ENCODE measurements around the gene EMC6. TPM values are rescaled to one million over a fixed set of nuclear protein-coding genes. Genes with fewer than 3 reads are reported as not detected.

Gene EMC6
- polyA plus RNA-seq, 1 donor (not counting 4 experiments of a cell fraction or from before 2014, with no cell fraction given): 35.4 TPM

- no peak overlapping the region for H3K9ac ChIP-seq (ENCODE audit: control insufficient read depth, extremely low read depth, insufficient read depth, low read length)
- FAIRE-seq (no peak), DNase-seq (ENCODE audit: low read depth, low spot score) (no peak)
- H3K36me3 ChIP-seq (ENCODE audit: control insufficient read depth in 2 of 2, extremely low read depth in 1 of 2, insufficient read depth in 2 of 2, low read length in 2 of 2): peaks cover 11 to 13% of the 10 kb centered on the region in 2 experiments
- no peak overlapping the region for H2AFZ ChIP-seq (ENCODE audit: control insufficient read depth, low read length)
- no peaks in the 10 kb centered on the region for H3K9me3 ChIP-seq (ENCODE audit: control insufficient read depth, low read depth, low read length)
- peaks cover 2% of the 10 kb centered on the region for H3K9me1 ChIP-seq (ENCODE audit: control insufficient read depth, extremely low read depth, insufficient read depth, low read length)
- H3K27ac ChIP-seq (ENCODE audit: control insufficient read depth, insufficient read depth, low read length): no peak overlapping the region
- H3K27me3 ChIP-seq (ENCODE audit: control insufficient read depth, extremely low read depth, insufficient read depth, low read length): no peaks in the 10 kb centered on the region
- no peak overlapping the region for H3K4me3 ChIP-seq (ENCODE audit: control insufficient read depth in 2 of 3, extremely low read depth in 1 of 3, insufficient read depth in 2 of 3, low read depth in 1 of 3, low read length in 3 of 3)
- dilution Hi-C loops (cut with MboI; ENCODE audit: extremely low pct_ligation_motif_present, low sequenced_read_pairs): no loop called here
- H3K4me2 ChIP-seq (ENCODE audit: control insufficient read depth, extremely low read depth, insufficient read depth, low read depth, low read length): no peak overlapping the region
- H4K20me1 ChIP-seq (ENCODE audit: control insufficient read depth, extremely low read depth, insufficient read depth, low read length): no peaks in the 10 kb centered on the region
- TF ChIP-seq CTCF (optimal IDR thresholded peaks at IDR 0.05 in 1 of 3, IDR thresholded peaks at IDR 0.05 in 1 of 3, conservative IDR thresholded peaks at IDR 0.05 in 1 of 3; ENCODE audit: extremely low read depth in 1 of 3, insufficient read depth in 2 of 3, low read length in 3 of 3) (no peak), EZH2 (IDR thresholded peaks at IDR 0.05; ENCODE audit: low read length) (no peak)
- H3K4me1 ChIP-seq (ENCODE audit: control insufficient read depth, extremely low read depth, insufficient read depth, low read length): no peaks in the 10 kb centered on the region
- no peaks in the 10 kb centered on the region for H3K79me2 ChIP-seq (ENCODE audit: control insufficient read depth, insufficient read depth, low read length)
These were observed 23.3 kb upstream of the EMC6 start for GRCh38 chr17:3645310-3645709.

- FAIRE-seq (no peak), DNase-seq (ENCODE audit: low read depth, low spot score) (no peak)
- H3K4me1 ChIP-seq (ENCODE audit: control insufficient read depth, extremely low read depth, insufficient read depth, low read length): no peaks in the 10 kb centered on the region
- H3K9me1 ChIP-seq (ENCODE audit: control insufficient read depth, extremely low read depth, insufficient read depth, low read length): peaks cover 2% of the 10 kb centered on the region
- H3K4me3 ChIP-seq (ENCODE audit: control insufficient read depth in 2 of 3, extremely low read depth in 1 of 3, insufficient read depth in 2 of 3, low read depth in 1 of 3, low read length in 3 of 3): no peak overlapping the region
- dilution Hi-C loops (cut with MboI; ENCODE audit: extremely low pct_ligation_motif_present, low sequenced_read_pairs): no loop called here
- no peak overlapping the region for H3K9ac ChIP-seq (ENCODE audit: control insufficient read depth, extremely low read depth, insufficient read depth, low read length)
- H3K36me3 ChIP-seq (ENCODE audit: control insufficient read depth in 2 of 2, extremely low read depth in 1 of 2, insufficient read depth in 2 of 2, low read length in 2 of 2): peaks cover 8 to 12% of the 10 kb centered on the region in 2 experiments
- H2AFZ ChIP-seq (ENCODE audit: control insufficient read depth, low read length): no peak overlapping the region
- H3K4me2 ChIP-seq (ENCODE audit: control insufficient read depth, extremely low read depth, insufficient read depth, low read depth, low read length): no peak overlapping the region
- no peak for TF ChIP-seq CTCF (optimal IDR thresholded peaks at IDR 0.05 in 1 of 3, IDR thresholded peaks at IDR 0.05 in 1 of 3, conservative IDR thresholded peaks at IDR 0.05 in 1 of 3; ENCODE audit: extremely low read depth in 1 of 3, insufficient read depth in 2 of 3, low read length in 3 of 3)
- no peak for TF ChIP-seq EZH2 (IDR thresholded peaks at IDR 0.05; ENCODE audit: low read length)
- H3K27me3 ChIP-seq (ENCODE audit: control insufficient read depth, extremely low read depth, insufficient read depth, low read length): no peaks in the 10 kb centered on the region
- no peaks in the 10 kb centered on the region for H4K20me1 ChIP-seq (ENCODE audit: control insufficient read depth, extremely low read depth, insufficient read depth, low read length)
- H3K27ac ChIP-seq (ENCODE audit: control insufficient read depth, insufficient read depth, low read length): no peak overlapping the region
- H3K79me2 ChIP-seq (ENCODE audit: control insufficient read depth, insufficient read depth, low read length): no peaks in the 10 kb centered on the region
- H3K9me3 ChIP-seq (ENCODE audit: control insufficient read depth, low read depth, low read length): no peaks in the 10 kb centered on the region
These were observed 21.4 kb upstream of the EMC6 start for GRCh38 chr17:3647251-3647650.

All from keratinocyte (primary cell).